Non-pigmented ciliary epithelial cell (primary cell): ENCODE data around the gene ESRRA.
"Not testable (repeated sequence)": the region's sequence is repeated elsewhere in the genome, so short reads cannot be mapped to it uniquely, and the experiment has no call there.

Source experiments
- DNase-seq: peaks from one replicate; pipeline ENCODE4 v3.0.0-alpha.2; 2010; ENCODE audit warnings: low read depth

Gene ESRRA

GRCh38 chr11:64292460-64293254 lies 12.7 kb upstream of the ESRRA start:
- DNase-seq: no peak

DNA sequence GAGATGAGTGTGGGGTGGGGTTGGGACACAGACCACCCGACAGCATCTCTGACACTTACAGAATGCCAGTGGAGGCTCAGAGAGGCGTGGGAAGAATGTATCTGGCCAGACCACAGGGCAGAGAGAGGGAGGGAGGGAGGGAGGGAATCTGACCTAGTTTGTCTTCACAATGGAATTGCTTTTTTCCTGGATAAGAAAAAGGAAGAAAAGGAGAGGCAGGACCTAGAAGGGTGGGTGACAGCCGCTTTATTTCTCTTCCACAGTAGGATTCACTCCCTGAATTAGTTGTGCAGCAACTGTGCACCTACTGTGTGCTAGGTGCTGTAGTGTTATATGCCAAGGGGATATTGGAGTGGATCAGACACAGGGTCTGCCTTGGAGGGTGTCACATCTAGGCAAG lies 10.6 kb upstream of the ESRRA start:
- no peak for DNase-seq

DNA sequence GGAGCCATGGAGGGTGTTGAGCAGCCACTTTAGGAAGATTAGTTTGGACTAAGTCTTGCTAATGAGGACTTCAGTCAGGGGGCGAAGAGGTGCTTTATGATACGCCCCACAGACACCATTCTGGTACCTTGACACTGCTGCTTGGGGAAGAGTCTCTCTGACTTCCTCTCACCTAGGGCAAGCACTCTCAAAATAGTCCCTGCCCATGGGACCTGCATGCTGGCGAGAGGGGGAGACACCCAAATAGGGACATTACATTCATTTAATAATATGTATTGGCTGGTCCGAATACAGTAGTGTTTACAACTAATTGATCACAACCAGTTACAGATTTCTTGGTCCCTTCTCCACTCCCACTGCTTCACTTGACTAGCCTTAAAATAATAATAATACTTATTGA lies 9.6 kb upstream of the ESRRA start:
- no peak for DNase-seq

DNA sequence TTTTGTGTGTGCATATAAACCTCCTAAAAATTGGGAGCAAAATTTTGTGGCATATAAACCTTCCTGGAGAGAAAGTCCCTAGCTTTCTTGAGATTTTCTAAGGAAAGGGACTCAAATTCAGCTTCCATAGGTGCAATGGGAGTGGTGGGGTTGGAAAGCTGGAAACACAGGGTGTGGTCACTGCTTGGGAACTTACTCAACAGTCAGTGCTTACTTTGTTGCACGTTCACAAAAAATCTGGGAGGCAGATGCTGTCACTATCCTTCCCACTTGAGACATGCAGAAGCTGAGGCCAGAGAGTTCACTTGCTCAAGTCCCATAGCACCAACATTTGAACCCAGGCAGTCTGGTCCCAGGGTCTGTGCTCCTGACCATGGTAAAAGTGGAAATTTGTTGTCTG lies 9.1 kb upstream of the ESRRA start:
- no peak for DNase-seq

GRCh38 chr11:64296830-64297698 lies 8.3 kb upstream of the ESRRA start:
- no peak for DNase-seq

DNA sequence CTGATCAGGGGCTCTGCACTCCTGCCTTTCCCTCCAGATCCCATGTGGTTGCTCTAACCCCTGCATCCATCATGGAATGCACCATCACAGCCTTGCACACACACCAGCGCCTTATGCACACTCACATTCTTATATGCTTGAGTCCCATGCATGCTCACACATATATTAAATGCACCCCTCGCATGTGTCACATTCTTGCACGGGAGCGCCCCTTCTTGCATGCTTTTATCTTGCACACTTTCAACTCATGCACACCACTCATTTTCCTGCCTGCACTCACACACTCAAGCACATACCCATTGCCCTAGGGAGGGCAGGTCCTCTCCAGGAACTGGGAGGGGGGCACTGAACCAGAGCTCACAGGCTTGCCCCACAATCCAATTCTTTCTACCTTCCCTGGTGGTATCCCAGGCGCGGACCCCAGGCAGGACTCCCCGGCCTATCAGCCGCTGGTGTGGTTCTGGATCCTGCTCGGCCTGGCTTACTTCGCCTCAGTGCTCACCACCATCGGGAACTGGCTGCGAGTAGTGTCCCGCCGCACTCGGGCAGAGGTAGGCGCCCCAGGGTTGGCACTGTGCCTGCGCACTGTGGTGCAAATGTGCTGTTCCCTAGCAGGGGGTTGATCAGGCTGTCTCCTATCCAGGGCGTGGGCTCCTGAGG lies 7.5 kb upstream of the ESRRA start:
- DNase-seq: no peak

- no peak for DNase-seq
Measured at GRCh38 chr11:64298966-64299846, 6.1 kb upstream of the ESRRA start.

DNA sequence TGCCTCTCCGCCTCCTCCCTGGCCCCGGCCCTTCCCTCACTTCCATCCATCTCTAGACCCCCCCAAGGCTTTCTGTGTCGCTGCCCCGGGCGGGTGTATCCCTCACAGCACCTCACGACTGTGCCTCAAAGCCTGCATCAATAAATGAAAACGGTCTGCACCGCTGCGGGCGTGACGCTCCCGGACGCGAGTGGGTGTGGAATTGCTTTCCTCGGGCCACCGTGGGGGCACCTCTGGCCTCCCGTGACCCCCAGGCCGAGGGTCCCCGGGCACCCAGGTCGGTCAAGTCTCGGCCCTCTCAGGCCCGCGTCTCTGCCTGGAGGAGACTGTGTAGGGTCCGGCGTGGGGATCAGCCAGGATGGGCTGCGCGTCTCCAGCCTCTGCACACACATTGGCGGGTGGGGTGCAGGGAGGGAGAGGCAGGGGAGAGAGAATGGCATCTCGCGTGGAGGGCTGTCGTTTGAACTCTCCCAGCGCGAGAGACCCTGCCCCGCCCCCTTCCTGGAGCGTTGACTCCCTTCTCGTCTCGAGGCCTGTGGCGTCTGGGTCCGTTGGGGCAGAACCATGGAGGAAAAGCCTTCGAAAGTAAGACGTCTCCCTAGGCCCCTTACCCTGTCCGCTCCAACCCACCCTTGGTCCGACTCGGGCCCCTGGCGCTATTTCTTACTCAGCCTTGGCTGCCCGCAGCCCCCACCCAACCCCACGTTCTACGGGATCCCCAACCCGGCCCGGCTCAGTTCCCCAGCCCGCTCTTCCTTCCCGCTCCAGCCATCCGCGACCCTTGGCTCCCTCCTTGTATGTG lies 5.3 kb upstream of the ESRRA start, which contains the start of gene CATSPERZ:
Gene CATSPERZ, plus strand, starts transcription at position 512 of the 802 bp plus-strand sequence. Its CDS starts 53 bp downstream, at position 565.
- no peak for DNase-seq

DNA sequence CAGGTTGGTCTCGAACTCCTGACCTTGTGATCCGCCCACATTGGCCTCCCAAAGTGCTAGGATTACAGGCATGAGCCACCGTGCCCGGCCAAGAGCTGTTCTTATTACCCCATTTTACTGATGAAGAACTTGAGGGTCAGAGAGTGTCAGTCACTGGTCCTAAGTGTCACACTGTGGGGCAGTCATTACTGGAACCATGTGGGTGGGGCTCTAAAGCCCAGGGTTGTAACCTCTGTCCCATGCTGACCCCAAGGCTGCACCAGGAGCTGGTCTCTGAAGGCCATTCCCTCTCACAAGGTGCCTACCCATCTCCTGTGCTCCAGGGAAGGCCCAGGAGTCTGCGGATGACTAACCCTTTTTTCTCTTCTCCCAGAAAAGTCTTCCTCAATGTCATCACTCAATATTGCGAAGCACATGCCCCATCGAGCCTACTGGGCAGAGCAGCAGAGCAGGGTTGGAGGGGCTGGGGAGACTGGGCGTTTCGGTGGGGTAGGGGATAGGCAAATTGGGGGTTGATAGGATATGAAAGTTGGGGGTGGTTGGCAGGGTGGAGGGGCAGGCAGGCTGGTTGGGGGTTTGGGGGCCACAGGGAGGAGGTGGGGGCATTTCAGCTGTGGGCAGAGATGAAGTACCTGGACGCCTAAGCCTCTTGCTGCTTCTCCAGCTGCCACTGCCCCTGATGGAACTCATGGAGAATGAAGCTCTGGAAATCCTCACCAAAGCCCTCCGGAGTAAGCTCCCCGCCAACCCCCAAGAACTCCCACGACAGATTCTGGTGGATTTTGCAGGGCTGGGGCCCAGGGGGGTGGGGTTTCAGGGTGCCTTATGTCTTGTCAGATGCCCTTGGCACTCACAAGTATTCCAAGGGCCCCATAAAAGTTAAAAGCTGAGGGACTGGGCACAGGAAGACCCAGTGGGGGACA lies 2.0 kb upstream of the ESRRA start:
- DNase-seq: no peak

GRCh38 chr11:64304032-64304315 lies 1.4 kb upstream of the ESRRA start:
- DNase-seq: no peak

DNA sequence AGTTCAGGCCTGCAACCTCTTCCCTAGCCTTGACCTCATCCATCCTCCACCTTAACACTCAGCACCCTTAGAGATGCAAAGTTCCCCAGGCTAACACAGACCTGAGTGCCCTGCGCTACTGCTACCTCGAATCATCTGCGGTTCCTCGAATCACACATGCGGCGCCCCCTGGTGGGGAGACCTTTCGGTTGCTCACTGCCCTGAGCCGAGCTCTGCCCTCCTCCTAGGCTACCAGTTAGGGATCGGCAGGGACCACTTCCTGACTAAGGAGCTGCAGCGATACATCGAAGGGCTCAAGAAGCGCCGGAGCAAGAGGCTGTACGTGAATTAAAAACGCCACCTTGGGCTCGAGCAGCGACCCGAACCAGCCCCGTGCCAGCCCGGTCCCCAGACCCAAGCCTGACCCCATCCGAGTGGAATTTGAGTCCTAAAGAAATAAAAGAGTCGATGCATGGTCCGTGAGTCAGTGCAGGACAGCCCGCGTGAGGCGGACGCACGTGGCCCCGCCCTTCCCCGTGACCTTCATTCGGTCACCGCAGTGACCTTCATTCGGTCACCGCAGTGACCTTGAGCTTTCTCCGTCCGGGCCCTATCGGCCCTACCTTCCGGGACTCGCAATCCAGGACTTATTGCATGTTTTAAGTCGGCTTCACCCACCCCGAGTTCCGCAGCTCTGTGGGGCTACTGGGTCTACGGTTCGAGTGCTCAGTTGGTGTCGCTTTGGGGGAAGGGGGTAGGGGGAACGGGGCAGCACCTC lies 830 bp upstream of the ESRRA start:
- DNase-seq: no peak

DNA sequence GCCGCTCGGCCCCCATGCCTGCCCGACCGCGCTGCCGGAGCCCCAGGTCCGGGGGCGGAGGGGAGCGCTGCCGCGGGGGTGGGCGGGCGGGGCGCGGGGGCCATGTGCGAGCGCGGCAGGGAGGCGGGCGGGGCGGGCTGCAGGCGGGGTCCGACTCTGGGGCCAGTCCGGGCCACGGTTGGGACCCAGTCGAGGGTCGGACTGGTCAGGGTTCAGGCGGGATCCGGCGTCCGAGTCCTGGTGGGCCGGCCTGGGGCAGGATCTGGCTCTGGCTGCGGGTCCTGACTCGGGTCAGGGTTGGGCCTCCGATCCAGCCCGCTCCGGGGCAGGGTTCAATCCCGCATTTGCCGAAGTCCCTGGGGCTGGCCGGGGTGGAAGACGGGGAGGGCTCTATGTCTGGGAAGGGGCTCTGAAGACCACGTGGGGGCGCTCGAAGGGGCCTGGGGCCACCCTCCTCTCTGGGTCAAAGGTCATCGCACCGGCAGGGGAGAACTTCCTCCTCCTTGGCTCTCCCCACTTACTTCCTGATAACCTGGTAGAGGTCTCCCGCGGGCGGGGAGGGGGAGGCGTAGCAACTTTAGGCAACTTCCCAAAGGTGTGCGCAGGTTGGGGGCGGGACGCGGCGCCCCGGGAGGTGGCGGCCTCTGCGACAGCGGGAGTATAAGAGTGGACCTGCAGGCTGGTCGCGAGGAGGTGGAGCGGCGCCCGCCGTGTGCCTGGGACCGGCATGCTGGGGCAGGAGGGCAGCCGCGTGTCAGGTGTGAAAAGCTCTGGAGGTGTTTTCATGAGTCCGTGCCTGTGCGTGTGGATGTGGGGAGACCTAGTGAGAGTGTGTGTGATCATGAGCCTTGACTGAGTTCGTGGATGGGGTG lies 603 bp downstream of the ESRRA start:
- no peak for DNase-seq

DNA sequence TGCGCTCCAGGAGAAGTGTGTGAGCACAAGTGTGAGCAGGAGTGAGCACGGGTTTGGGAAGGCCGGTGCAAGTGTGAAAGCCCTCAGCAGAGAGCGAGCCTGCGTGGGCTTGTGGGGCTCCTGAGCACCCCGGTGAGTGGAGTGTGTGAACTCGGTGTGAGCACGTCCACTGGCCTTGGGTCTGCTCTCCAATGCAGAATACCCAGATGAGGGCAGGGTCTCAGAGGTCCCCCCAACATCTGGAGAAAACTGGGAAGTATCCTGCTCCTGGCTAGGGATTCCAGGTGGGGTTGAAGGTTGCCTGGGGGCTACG lies 1.2 kb downstream of the ESRRA start:
- no peak for DNase-seq

DNA sequence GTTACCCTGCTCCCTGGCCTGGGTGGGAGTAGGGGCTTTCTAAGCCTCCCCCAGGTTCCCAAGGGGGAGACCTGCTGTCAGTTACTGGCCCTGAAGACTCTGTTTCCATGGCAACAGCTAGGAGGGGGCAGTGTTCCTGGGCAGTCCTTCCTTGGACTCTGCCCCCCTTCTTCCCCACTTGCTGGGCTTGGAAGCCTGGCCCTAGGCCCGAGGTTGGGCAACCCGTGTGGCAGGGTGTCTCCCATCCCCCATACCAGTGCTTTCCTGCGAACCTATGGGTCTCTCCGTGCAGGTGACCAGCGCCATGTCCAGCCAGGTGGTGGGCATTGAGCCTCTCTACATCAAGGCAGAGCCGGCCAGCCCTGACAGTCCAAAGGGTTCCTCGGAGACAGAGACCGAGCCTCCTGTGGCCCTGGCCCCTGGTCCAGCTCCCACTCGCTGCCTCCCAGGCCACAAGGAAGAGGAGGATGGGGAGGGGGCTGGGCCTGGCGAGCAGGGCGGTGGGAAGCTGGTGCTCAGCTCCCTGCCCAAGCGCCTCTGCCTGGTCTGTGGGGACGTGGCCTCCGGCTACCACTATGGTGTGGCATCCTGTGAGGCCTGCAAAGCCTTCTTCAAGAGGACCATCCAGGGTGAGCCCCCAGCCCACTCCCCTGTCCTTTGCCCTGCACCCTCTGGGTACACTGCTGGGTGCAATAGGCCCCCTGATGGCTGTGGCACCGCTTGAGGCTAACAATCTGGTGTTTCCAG lies 1.7 kb downstream of the ESRRA start:
- DNase-seq: no peak

- not testable (repeated sequence) for DNase-seq
Measured at GRCh38 chr11:64307795-64308194, 2.5 kb downstream of the ESRRA start.

DNA sequence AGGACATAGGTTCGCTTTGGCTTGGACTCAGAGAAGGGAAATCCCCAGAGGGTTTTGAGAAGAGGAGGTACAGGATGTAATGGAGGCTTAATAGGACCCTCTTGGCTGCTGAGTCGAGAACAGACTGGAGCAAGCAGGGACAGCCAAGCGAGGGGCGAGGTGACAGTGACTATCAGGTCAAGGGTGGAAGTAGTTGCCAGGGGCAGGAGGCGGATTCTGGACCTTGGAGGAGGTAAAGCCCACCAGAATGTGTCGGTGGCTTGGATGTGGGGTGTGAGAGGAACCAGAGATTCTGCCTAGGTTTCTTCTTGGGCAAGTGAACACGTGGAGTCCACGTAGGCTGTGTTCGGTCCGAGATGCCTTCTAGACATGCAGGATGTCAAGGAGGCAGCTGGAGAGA lies 7.6 kb downstream of the ESRRA start:
- no peak for DNase-seq

DNA sequence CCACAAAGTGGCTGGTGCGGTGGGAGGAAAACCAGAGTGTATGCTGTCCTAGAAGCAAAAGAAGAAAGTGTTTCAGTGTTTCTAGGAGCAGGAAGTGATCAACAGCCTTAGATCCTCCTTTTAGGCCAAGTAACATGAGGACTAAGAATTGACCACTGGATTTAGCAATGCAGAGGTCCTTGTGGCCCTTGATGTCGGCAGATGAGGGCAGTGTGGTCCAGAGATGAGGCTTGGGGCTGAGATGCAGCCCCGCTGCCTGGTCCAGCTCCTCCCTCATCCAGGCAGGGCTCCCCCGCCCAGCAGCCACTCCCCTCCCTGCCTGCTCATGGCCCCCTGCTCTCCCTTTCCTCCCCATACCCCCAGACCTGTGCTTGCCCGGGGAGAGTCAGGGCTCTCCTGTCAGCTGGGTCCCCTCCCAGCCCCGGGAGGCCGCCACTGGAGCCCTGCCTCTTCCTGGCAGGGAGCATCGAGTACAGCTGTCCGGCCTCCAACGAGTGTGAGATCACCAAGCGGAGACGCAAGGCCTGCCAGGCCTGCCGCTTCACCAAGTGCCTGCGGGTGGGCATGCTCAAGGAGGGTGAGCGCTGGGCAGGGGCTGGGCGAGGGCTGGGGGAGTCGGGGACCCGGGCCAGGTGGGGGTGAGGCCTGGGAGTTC lies 8.3 kb downstream of the ESRRA start:
- no peak for DNase-seq
